ENCODE data around the gene BAX. TPM values are rescaled to one million over a fixed set of nuclear protein-coding genes. Genes with fewer than 3 reads are reported as not detected.

The BAX gene
- total RNA-seq, 1 experiment from 2014 or later: 346 TPM

DNA sequence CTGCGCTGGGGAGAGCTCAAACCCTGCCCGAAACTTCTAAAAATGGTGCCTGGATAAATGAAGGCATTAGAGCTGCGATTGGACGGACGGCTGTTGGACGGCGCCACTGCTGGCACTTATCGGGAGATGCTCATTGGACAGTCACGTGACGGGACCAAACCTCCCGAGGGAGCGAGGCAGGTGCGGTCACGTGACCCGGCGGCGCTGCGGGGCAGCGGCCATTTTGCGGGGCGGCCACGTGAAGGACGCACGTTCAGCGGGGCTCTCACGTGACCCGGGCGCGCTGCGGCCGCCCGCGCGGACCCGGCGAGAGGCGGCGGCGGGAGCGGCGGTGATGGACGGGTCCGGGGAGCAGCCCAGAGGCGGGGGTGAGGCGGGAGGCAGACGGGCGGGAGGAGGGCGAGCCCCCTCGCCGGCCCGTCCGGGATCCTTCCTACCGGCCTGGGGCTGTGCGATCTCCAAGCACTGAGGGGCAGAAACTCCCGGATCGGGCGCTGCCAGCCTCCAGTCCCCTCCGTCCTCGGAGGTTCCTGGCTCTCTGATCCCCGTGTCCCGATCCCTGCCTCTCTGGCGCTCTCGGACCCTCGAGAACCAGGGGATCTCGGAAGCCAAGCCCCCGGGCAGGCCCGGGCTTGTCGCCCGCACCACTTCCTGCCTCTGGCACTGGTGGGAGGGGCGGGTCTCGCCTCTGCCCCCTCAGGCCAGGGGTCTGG is at the start of gene BAX (continued):
- TF ChIP-seq FOXP4 (CRISPR knock-in tag; IDR thresholded peaks at IDR 0.05): peak; percentile 34; the same call in 1 of the 2 replicates
- no peak for TF ChIP-seq ZSCAN18 (CRISPR knock-in tag; IDR thresholded peaks at IDR 0.05)
- no peak for TF ChIP-seq STAT6 (CRISPR knock-in tag; conservative IDR thresholded peaks at IDR 0.05; ENCODE audit: low read depth)
- 0 out of 2 replicates have a peak, but pooled peaks have one; percentile 25 for TF ChIP-seq ZNF232 (CRISPR knock-in tag; IDR thresholded peaks at IDR 0.05)
- no peak for TF ChIP-seq NR3C1 (CRISPR knock-in tag; conservative IDR thresholded peaks at IDR 0.05; ENCODE audit: low read depth)
- TF ChIP-seq CREB1 (CRISPR knock-in tag; IDR thresholded peaks at IDR 0.05): no peak
- TF ChIP-seq USF1 (CRISPR knock-in tag; IDR thresholded peaks at IDR 0.05): peak; percentile 99

DNA sequence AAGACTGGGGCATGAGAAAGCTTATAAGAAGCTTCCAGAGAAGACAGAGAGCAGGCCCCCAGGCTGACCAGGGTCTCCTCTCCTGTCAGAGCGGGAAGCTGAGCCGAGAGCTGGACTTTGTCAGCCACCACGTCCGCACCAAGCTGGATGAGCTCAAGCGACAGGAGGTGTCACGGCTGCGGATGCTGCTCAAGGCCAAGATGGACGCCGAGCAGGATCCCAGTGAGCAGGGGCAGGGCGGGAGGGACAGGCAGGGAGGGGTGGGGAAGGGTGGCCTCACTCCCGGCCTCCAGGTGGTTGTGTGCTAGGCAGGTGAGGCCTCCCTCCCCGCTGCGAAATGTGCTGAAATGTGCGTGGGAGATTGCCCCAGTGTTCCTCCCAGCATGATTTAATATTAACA is 49.0 kb upstream of the BAX start:
- ChIA-PET CTCF (interaction anchor here (0.5 kb wide), 1 partner anchor 187 kb away, joined by 3 read pairs; no protein-coding TSS in a partner anchor), POLR2A (no interaction called here)
- peaks cover 6% of the 10 kb centered on the region for H3K4me1 Mint-ChIP-seq
- H3K27me3 Mint-ChIP-seq (ENCODE audit: low read depth): no peaks in the 10 kb centered on the region
- H3K9me3 Mint-ChIP-seq: no peaks in the 10 kb centered on the region
- H3K27ac Mint-ChIP-seq: no peak overlapping the region
- no peak for ATAC-seq
- no peak overlapping the region for H3K4me3 Mint-ChIP-seq
- DNase-seq (ENCODE audit: low spot score): no peak
- peaks cover 45% of the 10 kb centered on the region for H3K36me3 Mint-ChIP-seq
- TF ChIP-seq ESRRA (CRISPR knock-in tag; IDR thresholded peaks at IDR 0.05; ENCODE audit: borderline replicate concordance): no peak
- TF ChIP-seq, protein P1, sequence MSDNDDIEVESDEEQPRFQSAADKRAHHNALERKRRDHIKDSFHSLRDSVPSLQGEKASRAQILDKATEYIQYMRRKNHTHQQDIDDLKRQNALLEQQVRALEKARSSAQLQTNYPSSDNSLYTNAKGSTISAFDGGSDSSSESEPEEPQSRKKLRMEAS (CRISPR knock-in tag; IDR thresholded peaks at IDR 0.05): no peak
- TF ChIP-seq, protein P2, sequence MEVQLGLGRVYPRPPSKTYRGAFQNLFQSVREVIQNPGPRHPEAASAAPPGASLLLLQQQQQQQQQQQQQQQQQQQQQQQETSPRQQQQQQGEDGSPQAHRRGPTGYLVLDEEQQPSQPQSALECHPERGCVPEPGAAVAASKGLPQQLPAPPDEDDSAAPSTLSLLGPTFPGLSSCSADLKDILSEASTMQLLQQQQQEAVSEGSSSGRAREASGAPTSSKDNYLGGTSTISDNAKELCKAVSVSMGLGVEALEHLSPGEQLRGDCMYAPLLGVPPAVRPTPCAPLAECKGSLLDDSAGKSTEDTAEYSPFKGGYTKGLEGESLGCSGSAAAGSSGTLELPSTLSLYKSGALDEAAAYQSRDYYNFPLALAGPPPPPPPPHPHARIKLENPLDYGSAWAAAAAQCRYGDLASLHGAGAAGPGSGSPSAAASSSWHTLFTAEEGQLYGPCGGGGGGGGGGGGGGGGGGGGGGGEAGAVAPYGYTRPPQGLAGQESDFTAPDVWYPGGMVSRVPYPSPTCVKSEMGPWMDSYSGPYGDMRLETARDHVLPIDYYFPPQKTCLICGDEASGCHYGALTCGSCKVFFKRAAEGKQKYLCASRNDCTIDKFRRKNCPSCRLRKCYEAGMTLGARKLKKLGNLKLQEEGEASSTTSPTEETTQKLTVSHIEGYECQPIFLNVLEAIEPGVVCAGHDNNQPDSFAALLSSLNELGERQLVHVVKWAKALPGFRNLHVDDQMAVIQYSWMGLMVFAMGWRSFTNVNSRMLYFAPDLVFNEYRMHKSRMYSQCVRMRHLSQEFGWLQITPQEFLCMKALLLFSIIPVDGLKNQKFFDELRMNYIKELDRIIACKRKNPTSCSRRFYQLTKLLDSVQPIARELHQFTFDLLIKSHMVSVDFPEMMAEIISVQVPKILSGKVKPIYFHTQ (CRISPR knock-in tag; IDR thresholded peaks at IDR 0.05): no peak
- TF ChIP-seq, protein P3, sequence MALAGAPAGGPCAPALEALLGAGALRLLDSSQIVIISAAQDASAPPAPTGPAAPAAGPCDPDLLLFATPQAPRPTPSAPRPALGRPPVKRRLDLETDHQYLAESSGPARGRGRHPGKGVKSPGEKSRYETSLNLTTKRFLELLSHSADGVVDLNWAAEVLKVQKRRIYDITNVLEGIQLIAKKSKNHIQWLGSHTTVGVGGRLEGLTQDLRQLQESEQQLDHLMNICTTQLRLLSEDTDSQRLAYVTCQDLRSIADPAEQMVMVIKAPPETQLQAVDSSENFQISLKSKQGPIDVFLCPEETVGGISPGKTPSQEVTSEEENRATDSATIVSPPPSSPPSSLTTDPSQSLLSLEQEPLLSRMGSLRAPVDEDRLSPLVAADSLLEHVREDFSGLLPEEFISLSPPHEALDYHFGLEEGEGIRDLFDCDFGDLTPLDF (CRISPR knock-in tag; IDR thresholded peaks at IDR 0.05): no peak
- TF ChIP-seq, protein P4, sequence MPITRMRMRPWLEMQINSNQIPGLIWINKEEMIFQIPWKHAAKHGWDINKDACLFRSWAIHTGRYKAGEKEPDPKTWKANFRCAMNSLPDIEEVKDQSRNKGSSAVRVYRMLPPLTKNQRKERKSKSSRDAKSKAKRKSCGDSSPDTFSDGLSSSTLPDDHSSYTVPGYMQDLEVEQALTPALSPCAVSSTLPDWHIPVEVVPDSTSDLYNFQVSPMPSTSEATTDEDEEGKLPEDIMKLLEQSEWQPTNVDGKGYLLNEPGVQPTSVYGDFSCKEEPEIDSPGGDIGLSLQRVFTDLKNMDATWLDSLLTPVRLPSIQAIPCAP (CRISPR knock-in tag; IDR thresholded peaks at IDR 0.05): no peak
- TF ChIP-seq FOXJ3 (CRISPR knock-in tag; IDR thresholded peaks at IDR 0.05; ENCODE audit: borderline replicate concordance): no peak
- no peak for TF ChIP-seq FOXP1 (CRISPR knock-in tag; IDR thresholded peaks at IDR 0.05; ENCODE audit: borderline replicate concordance)
- no peak for TF ChIP-seq ARID4B (CRISPR knock-in tag; IDR thresholded peaks at IDR 0.05; ENCODE audit: borderline replicate concordance)
- TF ChIP-seq FOXK1 (CRISPR knock-in tag; IDR thresholded peaks at IDR 0.05): no peak
- no peak for TF ChIP-seq ZNF423 (CRISPR knock-in tag; IDR thresholded peaks at IDR 0.05)
- no peak for TF ChIP-seq ZNF219 (CRISPR knock-in tag; IDR thresholded peaks at IDR 0.05; ENCODE audit: borderline replicate concordance)
- TF ChIP-seq ZNF232 (CRISPR knock-in tag; IDR thresholded peaks at IDR 0.05): no peak
